IMR-90 (cell line): ENCODE measurements around the gene ECSCR. TPM values are rescaled to one million over a fixed set of nuclear protein-coding genes. Genes with fewer than 3 reads are reported as not detected.
"Not testable (repeated sequence)": the region's sequence is repeated elsewhere in the genome, so short reads cannot be mapped to it uniquely, and the experiment has no call there.

ENCODE experiments used
- ATAC-seq: fragments of 200-7000 bp; cut with Tn5 transposase; 2 replicates; pipeline ENCODE4 v1.9.1; 2020; ENCODE audit warnings: low read depth, mild to moderate bottlenecking, moderate library complexity
- BruUV-seq: library from RNA; stranded (reverse); fragments of 400-500 nt; replicated peaks from 2 replicates; lab custom pipeline; 2021; lab: Mats Ljungman, UMichigan
- CTCF ChIA-PET: fragments of 300-600 bp; formaldehyde crosslinking; extraction: SDS; loops from one replicate; lab custom pipeline; 2021; ENCODE audit warnings: antibody characterized with exemption; lab: Yijun Ruan, JAX
- POLR2A ChIA-PET: fragments of 300-600 bp; sonication (Branson Sonifier 250); formaldehyde crosslinking; loops from one replicate; lab custom pipeline; 2022; ENCODE audit warnings: antibody characterized with exemption; ENCODE audit not compliant: unreplicated experiment; lab: Charles Lee
- DNase-seq: peaks from one replicate; pipeline ENCODE4 v3.0.0; 2013
- H2AFZ ChIP-seq: replicated peaks from 2 replicates; pipeline ENCODE3; 2013; ENCODE audit warnings: low read length, mild to moderate bottlenecking; ENCODE audit not compliant: poor library complexity
- H2AK5ac ChIP-seq: 2 replicates; pipeline ENCODE4 v1.6.1; 2013; ENCODE audit warnings: low read depth, low read length, inconsistent platforms
- H2AK9ac ChIP-seq: replicated peaks from 2 replicates; pipeline ENCODE3; 2013; ENCODE audit warnings: mild to moderate bottlenecking, low read depth, low read length, moderate library complexity; ENCODE audit not compliant: poor library complexity
- H2BK120ac ChIP-seq: 2 replicates; pipeline ENCODE4 v1.6.1; 2013; ENCODE audit warnings: low read depth, low read length, inconsistent platforms
- H2BK15ac ChIP-seq: 3 replicates; pipeline ENCODE4 v1.6.1; 2013; ENCODE audit warnings: low read depth, low read length, inconsistent platforms
- H2BK20ac ChIP-seq: 2 replicates; pipeline ENCODE4 v1.6.1; 2013; ENCODE audit warnings: low read depth, mild to moderate bottlenecking, inconsistent platforms, low read length, moderate library complexity
- H2BK5ac ChIP-seq: 2 replicates; pipeline ENCODE4 v1.6.1; 2013; ENCODE audit warnings: mild to moderate bottlenecking, low read depth, low read length, inconsistent platforms; ENCODE audit not compliant: poor library complexity, severe bottlenecking
- H3K14ac ChIP-seq: replicated peaks from 2 replicates; pipeline ENCODE4 v1.6.1; 2013; ENCODE audit warnings: low read depth, low read length, inconsistent platforms
- H3K18ac ChIP-seq: 2 replicates; pipeline ENCODE4 v1.6.1; 2013; ENCODE audit warnings: low read depth, low read length, control low read depth
- H3K23ac ChIP-seq: 2 replicates; pipeline ENCODE4 v1.6.1; 2013; ENCODE audit warnings: low read depth, low read length, inconsistent platforms
- H3K27ac ChIP-seq: 2 replicates; pipeline ENCODE4 v1.5.1; 2013; ENCODE audit warnings: mild to moderate bottlenecking, control low read depth, low read length; ENCODE audit not compliant: insufficient read depth
- H3K27me3 ChIP-seq: 2 replicates; pipeline ENCODE4 v1.6.1; 2013; ENCODE audit warnings: low read length; ENCODE audit not compliant: control insufficient read depth, insufficient read depth
- H3K36me3 ChIP-seq: 2 replicates; pipeline ENCODE4 v1.6.1; 2013; ENCODE audit warnings: low read length, mixed read lengths; ENCODE audit not compliant: control insufficient read depth, insufficient read depth
- H3K4ac ChIP-seq: 2 replicates; pipeline ENCODE4 v1.6.1; 2013; ENCODE audit warnings: low read depth, low read length, inconsistent platforms
- H3K4me1 ChIP-seq: 2 replicates; pipeline ENCODE4 v1.6.1; 2013; ENCODE audit warnings: low read length, mixed read lengths; ENCODE audit not compliant: control insufficient read depth, insufficient read depth
- H3K4me2 ChIP-seq: 2 replicates; pipeline ENCODE4 v1.6.1; 2013; ENCODE audit warnings: low read depth, mild to moderate bottlenecking, control low read depth, low read length, moderate library complexity
- H3K4me3 ChIP-seq: 2 replicates; pipeline ENCODE4 v1.5.1; 2013; ENCODE audit warnings: low read depth, mild to moderate bottlenecking, control low read depth, low read length, moderate library complexity; ENCODE audit not compliant: insufficient read depth
- H3K56ac ChIP-seq: 2 replicates; pipeline ENCODE4 v1.6.1; 2013; ENCODE audit warnings: low read length, inconsistent platforms; ENCODE audit not compliant: insufficient read depth; ENCODE audit errors: extremely low read depth
- H3K79me1 ChIP-seq, 2 experiments: 2 replicates each; pipeline ENCODE4 v1.6.1; 2013; ENCODE audit warnings: low read length in 2 of 2, inconsistent platforms in 1 of 2, low read depth in 1 of 2
- H3K9ac ChIP-seq: 2 replicates; pipeline ENCODE4 v1.6.1; 2013; ENCODE audit warnings: low read depth, low read length, control low read depth
- H3K9me1 ChIP-seq: 2 replicates; pipeline ENCODE4 v1.6.1; 2013; ENCODE audit warnings: low read length, inconsistent platforms; ENCODE audit not compliant: insufficient read depth
- H3K9me3 ChIP-seq: 2 replicates; pipeline ENCODE4 v1.6.1; 2013; ENCODE audit warnings: low read length; ENCODE audit not compliant: control insufficient read depth, insufficient read depth
- H4K20me1 ChIP-seq: 2 replicates; pipeline ENCODE4 v1.6.1; 2013; ENCODE audit warnings: low read length, inconsistent platforms; ENCODE audit not compliant: insufficient read depth
- H4K5ac ChIP-seq: 2 replicates; pipeline ENCODE4 v1.6.1; 2013; ENCODE audit warnings: mild to moderate bottlenecking, low read depth, low read length, control low read depth
- H4K8ac ChIP-seq, 2 experiments: 2 replicates each; pipeline ENCODE4 v1.6.1; 2013; ENCODE audit warnings: low read depth in 2 of 2, low read length in 2 of 2, control low read depth in 1 of 2, inconsistent platforms in 1 of 2
- H4K91ac ChIP-seq: 2 replicates; pipeline ENCODE4 v1.6.1; 2013; ENCODE audit warnings: low read depth, low read length, inconsistent platforms; ENCODE audit not compliant: insufficient read depth
- WGBS, 2 experiments: methylation state at CpG; one replicate each; pipeline versions ENCODE4 v1.1.5 to v1.1.7; 2013; ENCODE audit warnings: missing lambda C conversion rate in 2 of 2; ENCODE audit not compliant: insufficient read length in 1 of 2; ENCODE audit errors: extremely low coverage in 2 of 2; 5-methylcytosine and 5-hydroxymethylcytosine counted together
- dilution Hi-C: fragments of 300-500 bp; cut with HindIII; formaldehyde crosslinking; loops from one replicate; pipeline ENCODE4 v1.14.3; 2018; ENCODE audit warnings: low sequenced_read_pairs; ENCODE audit not compliant: unreplicated experiment
- in situ Hi-C: fragments of 300-500 bp; cut with MboI; formaldehyde crosslinking; loops from 3 replicates; pipeline ENCODE4 v1.14.3; 2019; ENCODE audit warnings: low sequenced_read_pairs, inconsistent platforms, mixed read lengths
- intact Hi-C: fragments of 100-400 bp; cut with micrococcal nuclease; formaldehyde crosslinking; loops from 2 replicates; pipeline ENCODE4 v1.10.0; 2022
- polyA plus RNA-seq, 3 experiments: library from polyadenylated mRNA; depleted of rRNA; stranded (reverse); fragments of >200 nt; gene quantifications; 2 replicates each; pipeline ENCODE4 v1.2.3, GENCODE V29; 2012; ENCODE audit warnings: low replicate concordance in 1 of 3
- total RNA-seq: library from RNA; depleted of rRNA; stranded (reverse); fragments of >200 nt; gene quantifications from 2 replicates; pipeline ENCODE4 v1.2.3, GENCODE V29; 2012

ECSCR gene
- total and polyA plus RNA-seq, 2 of the 4 experiments (the other 2 are of a cell fraction): 3.6 to 3.9 TPM

- H3K56ac ChIP-seq, H2BK5ac ChIP-seq, H4K8ac ChIP-seq, BruUV-seq, H3K27me3 ChIP-seq, H3K4me2 ChIP-seq, H3K4me3 ChIP-seq, H2BK15ac ChIP-seq, in situ Hi-C loops, H3K27ac ChIP-seq, H3K23ac ChIP-seq, H2AFZ ChIP-seq, POLR2A ChIA-PET, H3K4ac ChIP-seq, H2BK20ac ChIP-seq, H3K79me1 ChIP-seq, H4K5ac ChIP-seq, H3K14ac ChIP-seq, H3K4me1 ChIP-seq, H4K91ac ChIP-seq, H3K9me1 ChIP-seq, H3K9me3 ChIP-seq, H2BK120ac ChIP-seq, H2AK9ac ChIP-seq, H3K18ac ChIP-seq, H2AK5ac ChIP-seq, DNase-seq, H4K20me1 ChIP-seq, intact Hi-C loops, ATAC-seq, H3K36me3 ChIP-seq, H3K9ac ChIP-seq: not testable (repeated sequence)
- CTCF ChIA-PET: interaction anchor here (0.6 kb wide), 2 partner anchors 10 to 268 kb away, joined by 3 to 6 read pairs; no protein-coding TSS in a partner anchor
- dilution Hi-C loops: loop anchor here (25.0 kb wide), 1 partner anchor 91 kb away; the partner anchor contains the start of gene SPATA24
- WGBS, 2 experiments: 89% methylated on average over 9 of the region's 15 CpGs; no CpG with 5 or more reads in 1 of the 2 experiments
These were observed 40.7 kb upstream of the ECSCR start for GRCh38 chr5:139503036-139503817.
